Measurements from ENCODE around the gene PNLIPRP2. TPM values are rescaled to one million over a fixed set of nuclear protein-coding genes. Genes with fewer than 3 reads are reported as not detected.

The PNLIPRP2 gene
- total and polyA plus RNA-seq, 8 donors = not detected

- TF ChIP-seq CTCF (IDR thresholded peaks at IDR 0.05) = no peak
- intact Hi-C loops (cut with DNase I) = no loop called here
- no peak overlapping the region for H3K4me3 ChIP-seq
- ATAC-seq = no peak
- H3K36me3 ChIP-seq = no peaks in the 10 kb centered on the region
- no peak overlapping the region for H3K27ac ChIP-seq
- H3K27me3 ChIP-seq = no peaks in the 10 kb centered on the region
- no peak for DNase-seq
- no peaks in the 10 kb centered on the region for H3K4me1 ChIP-seq
- no peaks in the 10 kb centered on the region for H3K9me3 ChIP-seq
Observed at GRCh38 chr10:116636976-116637375, 16.2 kb downstream of the PNLIPRP2 start.

- Histone ChIP-seq H3K27me3 (no peaks in the 10 kb centered on the region), H3K9me3 (no peaks in the 10 kb centered on the region), H3K4me1 (no peaks in the 10 kb centered on the region), H3K4me3 (no peak overlapping the region), H3K36me3 (no peaks in the 10 kb centered on the region), H3K27ac (no peak overlapping the region)
- TF ChIP-seq CTCF (IDR thresholded peaks at IDR 0.05) = no peak
- intact Hi-C loops (cut with DNase I) = no loop called here
- DNase-seq (no peak), ATAC-seq (no peak)
Observed at GRCh38 chr10:116637830-116638229, 17.1 kb downstream of the PNLIPRP2 start.

- Histone ChIP-seq H3K4me1 (no peaks in the 10 kb centered on the region), H3K27ac (no peak overlapping the region), H3K27me3 (no peaks in the 10 kb centered on the region), H3K36me3 (no peaks in the 10 kb centered on the region), H3K4me3 (no peak overlapping the region), H3K9me3 (no peaks in the 10 kb centered on the region)
- no peak for TF ChIP-seq CTCF (IDR thresholded peaks at IDR 0.05)
- intact Hi-C loops (cut with DNase I) = no loop called here
- no peak for DNase-seq
- ATAC-seq = no peak
Observed at GRCh38 chr10:116646502-116646901, 25.7 kb downstream of the PNLIPRP2 start.

- TF ChIP-seq CTCF (IDR thresholded peaks at IDR 0.05) = no peak
- H3K4me3 ChIP-seq = no peak overlapping the region
- no peaks in the 10 kb centered on the region for H3K36me3 ChIP-seq
- no peaks in the 10 kb centered on the region for H3K27me3 ChIP-seq
- DNase-seq (no peak), ATAC-seq (no peak)
- no peak overlapping the region for H3K27ac ChIP-seq
- H3K4me1 ChIP-seq = no peaks in the 10 kb centered on the region
- intact Hi-C loops (cut with DNase I) = no loop called here
- no peaks in the 10 kb centered on the region for H3K9me3 ChIP-seq
Observed at GRCh38 chr10:116648903-116649302, 28.1 kb downstream of the PNLIPRP2 start.

GRCh38 chr10:116653885-116654284 lies 33.1 kb downstream of the PNLIPRP2 start:
- intact Hi-C loops (cut with DNase I) = no loop called here
- H3K27ac ChIP-seq = no peak overlapping the region
- H3K4me3 ChIP-seq = no peak overlapping the region
- H3K9me3 ChIP-seq = no peaks in the 10 kb centered on the region
- DNase-seq (no peak), ATAC-seq (no peak)
- peaks cover 0 to 10% of the 10 kb centered on the region in 2 donors for H3K27me3 ChIP-seq
- TF ChIP-seq CTCF (IDR thresholded peaks at IDR 0.05) = no peak
- H3K4me1 ChIP-seq = no peaks in the 10 kb centered on the region
- no peaks in the 10 kb centered on the region for H3K36me3 ChIP-seq

All from left lung (tissue), 10 donors.